ENCODE data around the gene RAB3GAP1. TPM values are rescaled to one million over a fixed set of nuclear protein-coding genes. Genes with fewer than 3 reads are reported as not detected.
"Not testable (repeated sequence)": the region's sequence is repeated elsewhere in the genome, so short reads cannot be mapped to it uniquely, and the experiment has no call there.

Gene RAB3GAP1
- total RNA-seq, 1 experiment from 2014 or later, result 29.7 TPM

- Histone ChIP-seq H3K4me3 (ENCODE audit: insufficient read depth, low read depth, low read length) (no peak overlapping the region), H3K36me3 (replicated peaks; ENCODE audit: control insufficient read depth, insufficient read depth, low read length) (no peaks in the 10 kb centered on the region; the same call in 1 of the 2 replicates), H3K27me3 (ENCODE audit: control insufficient read depth, insufficient read depth, low read length) (no peaks in the 10 kb centered on the region)
- DNase-seq, result no peak
Observed at GRCh38 chr2:135076556-135076955, 24.5 kb downstream of the RAB3GAP1 start.

- H3K36me3 ChIP-seq (replicated peaks; ENCODE audit: control insufficient read depth, insufficient read depth, low read length), result no peaks in the 10 kb centered on the region; the same call in 1 of the 2 replicates
- H3K4me3 ChIP-seq (ENCODE audit: insufficient read depth, low read depth, low read length), result no peak overlapping the region
- DNase-seq, result no peak
- no peaks in the 10 kb centered on the region for H3K27me3 ChIP-seq (ENCODE audit: control insufficient read depth, insufficient read depth, low read length)
Observed at GRCh38 chr2:135078417-135078816, 26.3 kb downstream of the RAB3GAP1 start.

- no peak for DNase-seq
- H3K27me3 ChIP-seq (ENCODE audit: control insufficient read depth, insufficient read depth, low read length), result no peaks in the 10 kb centered on the region
- H3K4me3 ChIP-seq (ENCODE audit: insufficient read depth, low read depth, low read length), result no peak overlapping the region
- no peaks in the 10 kb centered on the region for H3K36me3 ChIP-seq (replicated peaks; ENCODE audit: control insufficient read depth, insufficient read depth, low read length)
Observed at GRCh38 chr2:135086222-135086621, 34.1 kb downstream of the RAB3GAP1 start.

- DNase-seq; H3K4me3 ChIP-seq (ENCODE audit: insufficient read depth, low read depth, low read length); H3K27me3 ChIP-seq (ENCODE audit: control insufficient read depth, insufficient read depth, low read length); H3K36me3 ChIP-seq (replicated peaks; ENCODE audit: control insufficient read depth, insufficient read depth, low read length): not testable (repeated sequence)
Observed at GRCh38 chr2:135089597-135089996, 37.5 kb downstream of the RAB3GAP1 start.

- Histone ChIP-seq H3K36me3 (replicated peaks; ENCODE audit: control insufficient read depth, insufficient read depth, low read length) (no peaks in the 10 kb centered on the region), H3K4me3 (ENCODE audit: insufficient read depth, low read depth, low read length) (no peak overlapping the region), H3K27me3 (ENCODE audit: control insufficient read depth, insufficient read depth, low read length) (no peaks in the 10 kb centered on the region)
- DNase-seq, result no peak
Observed at GRCh38 chr2:135091681-135092080, 39.6 kb downstream of the RAB3GAP1 start.

- no peak for DNase-seq
- no peaks in the 10 kb centered on the region for H3K36me3 ChIP-seq (replicated peaks; ENCODE audit: control insufficient read depth, insufficient read depth, low read length)
- H3K27me3 ChIP-seq (ENCODE audit: control insufficient read depth, insufficient read depth, low read length), result no peaks in the 10 kb centered on the region
- no peak overlapping the region for H3K4me3 ChIP-seq (ENCODE audit: insufficient read depth, low read depth, low read length)
Observed at GRCh38 chr2:135093193-135093592, 41.1 kb downstream of the RAB3GAP1 start.

GRCh38 chr2:135093670-135094330 lies 41.7 kb downstream of the RAB3GAP1 start:
- Histone ChIP-seq H3K4me3 (ENCODE audit: insufficient read depth, low read depth, low read length) (no peak overlapping the region), H3K36me3 (replicated peaks; ENCODE audit: control insufficient read depth, insufficient read depth, low read length) (no peaks in the 10 kb centered on the region)
- DNase-seq, result no peak

GRCh38 chr2:135094508-135094907 lies 42.4 kb downstream of the RAB3GAP1 start:
- H3K36me3 ChIP-seq (replicated peaks; ENCODE audit: control insufficient read depth, insufficient read depth, low read length), result no peaks in the 10 kb centered on the region
- no peak overlapping the region for H3K4me3 ChIP-seq (ENCODE audit: insufficient read depth, low read depth, low read length)
- DNase-seq, result no peak
- no peaks in the 10 kb centered on the region for H3K27me3 ChIP-seq (ENCODE audit: control insufficient read depth, insufficient read depth, low read length)

More at GRCh38 chr2:135093670-135094330, 41.7 kb downstream of the RAB3GAP1 start:
- H3K27me3 ChIP-seq (ENCODE audit: control insufficient read depth, insufficient read depth, low read length), result no peaks in the 10 kb centered on the region

- DNase-seq, result no peak
- Histone ChIP-seq H3K4me3 (ENCODE audit: insufficient read depth, low read depth, low read length) (no peak overlapping the region), H3K36me3 (replicated peaks; ENCODE audit: control insufficient read depth, insufficient read depth, low read length) (no peaks in the 10 kb centered on the region), H3K27me3 (ENCODE audit: control insufficient read depth, insufficient read depth, low read length) (no peaks in the 10 kb centered on the region)
Observed at GRCh38 chr2:135095591-135095990, 43.5 kb downstream of the RAB3GAP1 start.

- Histone ChIP-seq H3K27me3 (ENCODE audit: control insufficient read depth, insufficient read depth, low read length) (no peaks in the 10 kb centered on the region), H3K4me3 (ENCODE audit: insufficient read depth, low read depth, low read length) (no peak overlapping the region), H3K36me3 (replicated peaks; ENCODE audit: control insufficient read depth, insufficient read depth, low read length) (no peaks in the 10 kb centered on the region; the same call in 1 of the 2 replicates)
- no peak for DNase-seq
Observed at GRCh38 chr2:135096665-135097446, 44.8 kb downstream of the RAB3GAP1 start.

GRCh38 chr2:135097532-135098231 lies 45.6 kb downstream of the RAB3GAP1 start:
- H3K27me3 ChIP-seq (ENCODE audit: control insufficient read depth, insufficient read depth, low read length), result no peaks in the 10 kb centered on the region
- H3K4me3 ChIP-seq (ENCODE audit: insufficient read depth, low read depth, low read length), result no peak overlapping the region
- H3K36me3 ChIP-seq (replicated peaks; ENCODE audit: control insufficient read depth, insufficient read depth, low read length), result no peaks in the 10 kb centered on the region; the same call in 1 of the 2 replicates
- DNase-seq, result no peak

- DNase-seq, result no peak
- Histone ChIP-seq H3K4me3 (ENCODE audit: insufficient read depth, low read depth, low read length) (no peak overlapping the region), H3K27me3 (ENCODE audit: control insufficient read depth, insufficient read depth, low read length) (no peaks in the 10 kb centered on the region), H3K36me3 (replicated peaks; ENCODE audit: control insufficient read depth, insufficient read depth, low read length) (peaks cover 2% of the 10 kb centered on the region)
Observed at GRCh38 chr2:135099802-135100483, 47.9 kb downstream of the RAB3GAP1 start.

GRCh38 chr2:135103843-135104242 lies 51.8 kb downstream of the RAB3GAP1 start:
- DNase-seq, result no peak
- Histone ChIP-seq H3K4me3 (ENCODE audit: insufficient read depth, low read depth, low read length) (no peak overlapping the region), H3K36me3 (replicated peaks; ENCODE audit: control insufficient read depth, insufficient read depth, low read length) (peaks cover 2% of the 10 kb centered on the region), H3K27me3 (ENCODE audit: control insufficient read depth, insufficient read depth, low read length) (no peaks in the 10 kb centered on the region)

- not testable (repeated sequence) for H3K27me3 ChIP-seq (ENCODE audit: control insufficient read depth, insufficient read depth, low read length); H3K4me3 ChIP-seq (ENCODE audit: insufficient read depth, low read depth, low read length); H3K36me3 ChIP-seq (replicated peaks; ENCODE audit: control insufficient read depth, insufficient read depth, low read length); DNase-seq
Observed at GRCh38 chr2:135105513-135106316, 53.6 kb downstream of the RAB3GAP1 start.
